ENCODE results near the gene SFXN5. TPM values are rescaled to one million over a fixed set of nuclear protein-coding genes. Genes with fewer than 3 reads are reported as not detected.

Gene SFXN5
- total RNA-seq, 1 donor from 2014 or later, result 13.7 TPM

DNA sequence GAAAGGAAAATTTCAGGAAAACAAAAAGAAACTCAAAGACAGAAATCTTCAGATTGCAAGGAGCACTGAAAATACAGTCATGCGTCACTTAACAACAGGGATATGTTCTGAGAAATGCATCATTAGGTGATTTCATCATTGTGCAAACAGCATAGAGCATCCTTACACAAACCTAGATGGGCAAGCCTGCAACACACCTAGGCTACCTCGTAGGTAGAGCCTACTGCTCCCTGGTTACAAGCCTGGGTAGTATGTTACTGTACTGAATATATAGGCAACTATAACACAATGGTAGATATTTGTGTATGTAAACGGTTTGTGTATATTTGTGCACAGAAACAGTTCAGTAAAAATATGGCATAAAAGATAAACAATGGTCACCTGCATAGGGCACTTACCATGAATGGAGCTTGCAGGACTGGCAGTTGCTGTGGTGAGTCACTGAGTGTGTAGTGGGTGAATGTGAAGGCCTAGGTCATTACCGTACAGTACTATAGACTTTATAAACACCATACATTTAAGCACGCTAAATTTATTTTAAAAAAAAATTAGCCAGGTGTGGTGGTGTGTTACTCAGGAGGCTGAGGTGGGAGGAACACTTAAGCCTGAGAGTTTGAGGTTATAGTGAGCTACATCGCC lies 33.4 kb downstream of the SFXN5 start:
- Mint-ChIP-seq H3K27ac (ENCODE audit: unreplicated experiment) (no peak overlapping the region), H3K4me3 (ENCODE audit: unreplicated experiment) (no peak overlapping the region), H3K36me3 (ENCODE audit: unreplicated experiment) (peaks cover 4% of the 10 kb centered on the region), H3K27me3 (ENCODE audit: unreplicated experiment) (no peaks in the 10 kb centered on the region), H3K4me1 (ENCODE audit: low read depth, unreplicated experiment) (peaks cover 3% of the 10 kb centered on the region), H3K9me3 (ENCODE audit: unreplicated experiment) (peaks cover 3% of the 10 kb centered on the region)
- no peak for DNase-seq
- TF ChIP-seq, protein P1, sequence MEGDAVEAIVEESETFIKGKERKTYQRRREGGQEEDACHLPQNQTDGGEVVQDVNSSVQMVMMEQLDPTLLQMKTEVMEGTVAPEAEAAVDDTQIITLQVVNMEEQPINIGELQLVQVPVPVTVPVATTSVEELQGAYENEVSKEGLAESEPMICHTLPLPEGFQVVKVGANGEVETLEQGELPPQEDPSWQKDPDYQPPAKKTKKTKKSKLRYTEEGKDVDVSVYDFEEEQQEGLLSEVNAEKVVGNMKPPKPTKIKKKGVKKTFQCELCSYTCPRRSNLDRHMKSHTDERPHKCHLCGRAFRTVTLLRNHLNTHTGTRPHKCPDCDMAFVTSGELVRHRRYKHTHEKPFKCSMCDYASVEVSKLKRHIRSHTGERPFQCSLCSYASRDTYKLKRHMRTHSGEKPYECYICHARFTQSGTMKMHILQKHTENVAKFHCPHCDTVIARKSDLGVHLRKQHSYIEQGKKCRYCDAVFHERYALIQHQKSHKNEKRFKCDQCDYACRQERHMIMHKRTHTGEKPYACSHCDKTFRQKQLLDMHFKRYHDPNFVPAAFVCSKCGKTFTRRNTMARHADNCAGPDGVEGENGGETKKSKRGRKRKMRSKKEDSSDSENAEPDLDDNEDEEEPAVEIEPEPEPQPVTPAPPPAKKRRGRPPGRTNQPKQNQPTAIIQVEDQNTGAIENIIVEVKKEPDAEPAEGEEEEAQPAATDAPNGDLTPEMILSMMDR (IDR thresholded peaks at IDR 0.05; ENCODE audit: partially characterized antibody, unreplicated experiment), result no peak

DNA sequence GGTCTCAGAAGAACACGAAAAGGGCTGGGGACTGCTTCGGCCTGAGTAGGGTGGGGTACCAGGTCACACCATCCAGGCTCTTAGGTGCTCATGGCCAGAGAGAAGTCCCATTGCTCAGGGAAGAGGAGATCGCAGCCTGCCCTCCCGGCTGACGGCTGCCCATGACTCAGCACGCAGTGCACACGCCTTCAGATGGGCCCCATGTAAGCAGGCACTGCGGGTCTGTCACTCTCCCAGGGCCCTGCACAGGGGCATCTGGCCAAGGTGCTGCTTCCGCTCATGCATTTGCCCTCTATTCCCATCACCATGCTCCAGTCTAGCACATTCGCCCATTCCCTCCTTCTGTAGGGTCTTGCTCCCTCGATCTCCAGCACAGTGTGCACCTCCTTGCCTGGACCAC lies 34.7 kb downstream of the SFXN5 start:
- DNase-seq, result no peak
- peaks cover 3% of the 10 kb centered on the region for H3K9me3 Mint-ChIP-seq (ENCODE audit: unreplicated experiment)
- H3K36me3 Mint-ChIP-seq (ENCODE audit: unreplicated experiment), result peaks cover 5% of the 10 kb centered on the region
- H3K4me3 Mint-ChIP-seq (ENCODE audit: unreplicated experiment), result no peak overlapping the region
- TF ChIP-seq, protein P1 (IDR thresholded peaks at IDR 0.05; ENCODE audit: partially characterized antibody, unreplicated experiment), result no peak
- peaks cover 3% of the 10 kb centered on the region for H3K4me1 Mint-ChIP-seq (ENCODE audit: low read depth, unreplicated experiment)
- H3K27me3 Mint-ChIP-seq (ENCODE audit: unreplicated experiment), result no peaks in the 10 kb centered on the region
- H3K27ac Mint-ChIP-seq (ENCODE audit: unreplicated experiment), result no peak overlapping the region

GRCh38 chr2:73035899-73036711 lies 35.4 kb downstream of the SFXN5 start:
- H3K4me1 Mint-ChIP-seq (ENCODE audit: low read depth, unreplicated experiment), result peaks cover 3% of the 10 kb centered on the region
- no peak overlapping the region for H3K4me3 Mint-ChIP-seq (ENCODE audit: unreplicated experiment)
- TF ChIP-seq, protein P1 (IDR thresholded peaks at IDR 0.05; ENCODE audit: partially characterized antibody, unreplicated experiment), result no peak
- H3K36me3 Mint-ChIP-seq (ENCODE audit: unreplicated experiment), result peaks cover 5% of the 10 kb centered on the region
- H3K27me3 Mint-ChIP-seq (ENCODE audit: unreplicated experiment), result no peaks in the 10 kb centered on the region
- no peak for DNase-seq
- H3K9me3 Mint-ChIP-seq (ENCODE audit: unreplicated experiment), result peaks cover 3% of the 10 kb centered on the region
- no peak overlapping the region for H3K27ac Mint-ChIP-seq (ENCODE audit: unreplicated experiment)

GRCh38 chr2:73034661-73035375 lies 36.7 kb downstream of the SFXN5 start:
- no peaks in the 10 kb centered on the region for H3K27me3 Mint-ChIP-seq (ENCODE audit: unreplicated experiment)
- TF ChIP-seq, protein P1 (IDR thresholded peaks at IDR 0.05; ENCODE audit: partially characterized antibody, unreplicated experiment), result no peak
- no peak overlapping the region for H3K27ac Mint-ChIP-seq (ENCODE audit: unreplicated experiment)
- peaks cover 3% of the 10 kb centered on the region for H3K4me1 Mint-ChIP-seq (ENCODE audit: low read depth, unreplicated experiment)
- peaks cover 3% of the 10 kb centered on the region for H3K9me3 Mint-ChIP-seq (ENCODE audit: unreplicated experiment)
- H3K36me3 Mint-ChIP-seq (ENCODE audit: unreplicated experiment), result peaks cover 5% of the 10 kb centered on the region
- no peak for DNase-seq
- no peak overlapping the region for H3K4me3 Mint-ChIP-seq (ENCODE audit: unreplicated experiment)
